ENCODE measurements around the gene SESN1. TPM values are rescaled to one million over a fixed set of nuclear protein-coding genes. Genes with fewer than 3 reads are reported as not detected.
"Not testable (repeated sequence)": the region's sequence is repeated elsewhere in the genome, so short reads cannot be mapped to it uniquely, and the experiment has no call there.

The SESN1 gene
- 10 to 100 TPM; 26.2 to 63.1 TPM for total RNA-seq

DNA sequence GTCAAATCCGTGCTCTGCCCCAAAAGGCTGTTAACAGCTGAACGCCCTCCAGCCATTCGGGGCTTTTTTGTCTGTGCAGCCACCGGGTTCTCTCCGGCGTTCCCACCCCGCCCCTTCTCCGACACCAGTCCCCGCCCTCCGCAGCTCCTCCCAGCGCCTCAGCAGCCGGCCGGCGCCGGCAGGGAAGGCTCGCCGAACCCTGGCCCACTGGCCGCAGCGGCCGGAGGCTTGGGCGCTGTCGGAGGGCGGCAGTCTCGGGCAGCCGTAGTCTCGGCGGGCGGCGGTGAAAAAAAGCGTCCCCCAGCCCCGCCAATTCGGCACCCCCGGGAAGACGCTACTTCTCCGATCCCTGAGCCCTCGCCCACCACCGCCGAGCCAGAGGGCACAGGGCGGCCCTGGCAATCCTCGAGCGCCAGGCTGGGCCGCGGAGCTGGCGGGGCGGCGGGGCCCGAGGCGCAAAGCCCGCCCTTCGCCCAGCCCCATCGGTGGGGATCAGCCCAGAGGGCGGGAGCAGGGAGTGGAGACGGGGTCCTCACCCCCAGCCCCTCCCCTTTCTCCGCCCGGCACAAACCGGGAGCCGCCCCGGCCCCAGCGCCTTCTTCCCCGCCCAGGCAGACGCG is at the start of gene SESN1:
Gene SESN1 (minus strand): TSS at position 431 of the 620 bp plus-strand sequence. CDS start 773 bp downstream, outside the sequence.
- Histone ChIP-seq H3K27me3 (replicated peaks; ENCODE audit: insufficient read depth) (no peaks in the 10 kb centered on the region), H3K36me3 (no peaks in the 10 kb centered on the region), H3K27ac (peak within 1 kb of the TSS; percentile 89 to 98), H3K9me3 (no peaks in the 10 kb centered on the region), H3K4me1 (ENCODE audit: control insufficient read depth in 1 of 2, low read depth in 2 of 2) (peaks cover 11 to 35% of the 10 kb centered on the region in 2 donors), H3K4me3 (peak within 1 kb of the TSS; percentile 90)
- TF ChIP-seq, protein P1, sequence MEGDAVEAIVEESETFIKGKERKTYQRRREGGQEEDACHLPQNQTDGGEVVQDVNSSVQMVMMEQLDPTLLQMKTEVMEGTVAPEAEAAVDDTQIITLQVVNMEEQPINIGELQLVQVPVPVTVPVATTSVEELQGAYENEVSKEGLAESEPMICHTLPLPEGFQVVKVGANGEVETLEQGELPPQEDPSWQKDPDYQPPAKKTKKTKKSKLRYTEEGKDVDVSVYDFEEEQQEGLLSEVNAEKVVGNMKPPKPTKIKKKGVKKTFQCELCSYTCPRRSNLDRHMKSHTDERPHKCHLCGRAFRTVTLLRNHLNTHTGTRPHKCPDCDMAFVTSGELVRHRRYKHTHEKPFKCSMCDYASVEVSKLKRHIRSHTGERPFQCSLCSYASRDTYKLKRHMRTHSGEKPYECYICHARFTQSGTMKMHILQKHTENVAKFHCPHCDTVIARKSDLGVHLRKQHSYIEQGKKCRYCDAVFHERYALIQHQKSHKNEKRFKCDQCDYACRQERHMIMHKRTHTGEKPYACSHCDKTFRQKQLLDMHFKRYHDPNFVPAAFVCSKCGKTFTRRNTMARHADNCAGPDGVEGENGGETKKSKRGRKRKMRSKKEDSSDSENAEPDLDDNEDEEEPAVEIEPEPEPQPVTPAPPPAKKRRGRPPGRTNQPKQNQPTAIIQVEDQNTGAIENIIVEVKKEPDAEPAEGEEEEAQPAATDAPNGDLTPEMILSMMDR (IDR thresholded peaks at IDR 0.05), result no peak
- peak; percentile 81 for ATAC-seq (ENCODE audit: insufficient number of reproducible peaks, low FRiP score, low read depth)
- DNase-seq (ENCODE audit: low spot score), result peak; percentile 83

DNA sequence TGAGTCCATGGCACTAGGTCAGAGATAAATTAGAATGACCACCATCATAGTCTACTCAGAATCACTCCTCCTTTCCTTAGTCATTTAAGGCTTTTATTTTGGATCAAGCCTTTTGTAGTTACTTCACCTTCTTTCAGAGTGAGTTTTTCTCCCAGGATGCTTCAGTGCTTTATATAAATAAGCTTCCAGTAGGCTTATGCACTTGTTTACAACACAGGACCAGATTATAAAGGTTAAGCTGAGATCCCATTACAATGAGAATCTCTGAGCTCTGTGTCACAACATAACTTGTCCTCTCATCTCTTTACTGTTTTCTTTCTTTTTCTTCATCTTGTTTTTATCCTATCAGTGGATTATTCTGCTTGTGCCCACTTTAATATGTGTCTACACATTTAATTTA is 48.5 kb upstream of the SESN1 start:
- TF ChIP-seq, protein P1 (IDR thresholded peaks at IDR 0.05), result no peak
- H3K4me3 ChIP-seq, result no peak overlapping the region

DNA sequence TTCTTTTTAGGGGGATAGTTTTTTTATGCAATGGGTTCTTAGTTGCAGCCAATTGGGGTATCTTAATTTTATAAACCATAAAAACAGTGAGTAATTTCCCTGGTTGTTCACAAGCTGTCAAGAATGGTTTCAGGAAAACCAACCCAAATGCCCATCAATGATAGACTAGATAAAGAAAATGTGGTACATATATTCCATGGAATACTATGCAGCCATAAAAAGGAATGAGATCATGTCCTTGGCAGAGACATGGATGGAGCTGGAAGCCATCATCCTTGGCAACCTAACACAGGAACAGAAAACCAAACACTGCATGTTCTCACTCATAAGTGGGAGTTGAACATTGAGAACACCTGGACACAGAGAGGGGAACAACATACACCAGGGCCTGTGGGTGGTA is 47.4 kb upstream of the SESN1 start:
- not testable (repeated sequence) for H3K36me3 ChIP-seq; H3K27ac ChIP-seq; H3K4me1 ChIP-seq (ENCODE audit: control insufficient read depth in 1 of 2, low read depth in 2 of 2); ATAC-seq (ENCODE audit: insufficient number of reproducible peaks, low FRiP score, low read depth); H3K9me3 ChIP-seq; H3K27me3 ChIP-seq (replicated peaks; ENCODE audit: insufficient read depth); H3K4me3 ChIP-seq; DNase-seq (ENCODE audit: low spot score)

More for the DNA sequence above, 48.5 kb upstream of the SESN1 start:
- Histone ChIP-seq H3K9me3 (no peaks in the 10 kb centered on the region), H3K27ac (no peak overlapping the region), H3K27me3 (replicated peaks; ENCODE audit: insufficient read depth) (no peaks in the 10 kb centered on the region), H3K36me3 (peaks cover 6% of the 10 kb centered on the region), H3K4me1 (ENCODE audit: control insufficient read depth in 1 of 2, low read depth in 2 of 2) (no peaks in the 10 kb centered on the region)
- DNase-seq (ENCODE audit: low spot score), result no peak
- ATAC-seq (ENCODE audit: insufficient number of reproducible peaks, low FRiP score, low read depth), result no peak

DNA sequence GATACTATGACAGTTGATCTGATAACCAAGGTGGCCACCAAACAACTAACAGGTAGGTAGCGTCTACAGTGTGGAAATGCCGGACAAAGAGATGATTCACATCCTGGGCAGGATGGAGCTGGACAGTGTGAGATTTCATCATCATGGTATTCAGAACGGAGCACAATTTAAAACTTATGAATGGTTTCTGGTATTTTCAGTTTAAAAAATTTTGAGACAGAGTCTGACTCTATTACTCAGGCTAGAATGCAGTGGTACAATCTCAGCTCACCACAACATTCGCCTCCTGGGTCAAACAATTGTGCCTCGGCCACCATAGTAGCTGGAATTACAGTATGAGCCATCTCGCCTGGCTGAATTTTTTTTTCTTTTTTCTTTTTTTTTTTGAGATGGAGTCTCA is 44.5 kb upstream of the SESN1 start:
- H3K9me3 ChIP-seq, result no peaks in the 10 kb centered on the region
- no peaks in the 10 kb centered on the region for H3K4me1 ChIP-seq (ENCODE audit: control insufficient read depth in 1 of 2, low read depth in 2 of 2)
- H3K27me3 ChIP-seq (replicated peaks; ENCODE audit: insufficient read depth), result no peaks in the 10 kb centered on the region
- no peak overlapping the region for H3K4me3 ChIP-seq
- peaks cover 6% of the 10 kb centered on the region for H3K36me3 ChIP-seq
- DNase-seq (ENCODE audit: low spot score) (no peak), ATAC-seq (ENCODE audit: insufficient number of reproducible peaks, low FRiP score, low read depth) (no peak)
- TF ChIP-seq, protein P1 (IDR thresholded peaks at IDR 0.05), result no peak
- H3K27ac ChIP-seq, result no peak overlapping the region

DNA sequence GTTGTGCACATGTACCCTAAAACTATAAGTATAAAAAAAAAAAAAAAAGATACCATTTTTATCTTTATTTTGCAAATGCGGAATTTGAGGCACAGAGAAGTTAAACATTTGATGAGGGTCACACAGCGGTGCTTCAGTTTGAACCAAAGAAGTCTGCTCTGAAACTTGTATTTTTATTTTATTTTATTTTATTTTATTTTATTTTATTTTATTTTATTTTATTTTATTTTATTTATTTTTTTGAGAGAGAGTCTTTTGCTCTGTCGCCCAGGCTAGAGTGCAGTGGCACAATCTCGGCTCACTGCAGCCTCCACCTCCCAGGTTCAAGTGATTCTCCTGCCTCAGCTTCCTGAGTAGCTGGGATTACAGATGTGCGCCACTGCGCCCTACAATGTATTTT is 41.9 kb upstream of the SESN1 start:
- H3K27me3 ChIP-seq (replicated peaks; ENCODE audit: insufficient read depth); H3K36me3 ChIP-seq; ATAC-seq (ENCODE audit: insufficient number of reproducible peaks, low FRiP score, low read depth): not testable (repeated sequence)

DNA sequence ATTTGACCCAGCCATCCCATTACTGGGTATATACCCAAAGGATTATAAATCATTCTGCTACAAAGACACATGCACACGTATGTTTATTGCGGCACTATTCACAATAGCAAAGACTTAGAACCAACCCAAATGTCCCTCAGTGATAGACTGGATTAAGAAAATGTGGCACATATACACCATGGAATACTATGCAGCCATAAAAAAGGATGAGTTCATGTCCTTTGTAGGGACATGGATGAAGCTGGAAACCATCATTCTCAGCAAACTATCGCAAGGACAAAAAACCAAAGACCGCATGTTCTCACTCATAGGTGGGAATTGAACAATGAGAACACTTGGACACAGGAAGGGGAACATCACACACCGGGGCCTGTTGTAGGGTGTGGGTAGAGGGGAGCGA is 41.4 kb upstream of the SESN1 start:
- not testable (repeated sequence) for H3K27me3 ChIP-seq (replicated peaks; ENCODE audit: insufficient read depth); H3K4me1 ChIP-seq (ENCODE audit: control insufficient read depth in 1 of 2, low read depth in 2 of 2); ATAC-seq (ENCODE audit: insufficient number of reproducible peaks, low FRiP score, low read depth); H3K36me3 ChIP-seq; DNase-seq (ENCODE audit: low spot score); H3K27ac ChIP-seq; H3K9me3 ChIP-seq; H3K4me3 ChIP-seq

More for the DNA sequence above, 41.9 kb upstream of the SESN1 start:
- H3K27ac ChIP-seq; H3K9me3 ChIP-seq; DNase-seq (ENCODE audit: low spot score); H3K4me3 ChIP-seq; H3K4me1 ChIP-seq (ENCODE audit: control insufficient read depth in 1 of 2, low read depth in 2 of 2): not testable (repeated sequence)

DNA sequence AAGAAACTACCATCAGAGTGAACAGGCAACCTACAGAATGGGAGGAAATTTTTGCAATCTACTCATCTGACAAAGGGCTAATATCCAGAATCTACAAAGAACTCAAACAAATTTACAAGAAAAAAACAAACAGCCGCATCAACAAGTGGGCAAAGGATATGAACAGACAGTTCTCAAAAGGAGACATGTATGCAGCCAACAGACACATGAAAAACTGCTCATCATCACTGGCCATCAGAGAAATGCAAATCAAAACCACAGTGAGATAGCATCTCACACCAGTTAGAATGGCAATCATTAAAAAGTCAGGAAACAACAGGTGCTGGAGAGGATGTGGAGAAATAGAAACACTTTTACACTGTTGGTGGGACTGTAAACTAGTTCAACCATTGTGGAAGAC is 41.0 kb upstream of the SESN1 start:
- not testable (repeated sequence) for H3K4me3 ChIP-seq; H3K9me3 ChIP-seq; DNase-seq (ENCODE audit: low spot score); H3K27me3 ChIP-seq (replicated peaks; ENCODE audit: insufficient read depth); H3K36me3 ChIP-seq; ATAC-seq (ENCODE audit: insufficient number of reproducible peaks, low FRiP score, low read depth); H3K27ac ChIP-seq; H3K4me1 ChIP-seq (ENCODE audit: control insufficient read depth in 1 of 2, low read depth in 2 of 2)
